Embryonic facial prominence (tissue), 1 donor: Measurements from ENCODE around the gene SHLD1.
"Not testable (repeated sequence)": the region's sequence is repeated elsewhere in the genome, so short reads cannot be mapped to it uniquely, and the experiment has no call there.

Experiments
- DNase-seq: peaks from one replicate; pipeline ENCODE4 v3.0.0-alpha.2; 2016; ENCODE audit errors: extremely low spot score

Gene SHLD1

DNA sequence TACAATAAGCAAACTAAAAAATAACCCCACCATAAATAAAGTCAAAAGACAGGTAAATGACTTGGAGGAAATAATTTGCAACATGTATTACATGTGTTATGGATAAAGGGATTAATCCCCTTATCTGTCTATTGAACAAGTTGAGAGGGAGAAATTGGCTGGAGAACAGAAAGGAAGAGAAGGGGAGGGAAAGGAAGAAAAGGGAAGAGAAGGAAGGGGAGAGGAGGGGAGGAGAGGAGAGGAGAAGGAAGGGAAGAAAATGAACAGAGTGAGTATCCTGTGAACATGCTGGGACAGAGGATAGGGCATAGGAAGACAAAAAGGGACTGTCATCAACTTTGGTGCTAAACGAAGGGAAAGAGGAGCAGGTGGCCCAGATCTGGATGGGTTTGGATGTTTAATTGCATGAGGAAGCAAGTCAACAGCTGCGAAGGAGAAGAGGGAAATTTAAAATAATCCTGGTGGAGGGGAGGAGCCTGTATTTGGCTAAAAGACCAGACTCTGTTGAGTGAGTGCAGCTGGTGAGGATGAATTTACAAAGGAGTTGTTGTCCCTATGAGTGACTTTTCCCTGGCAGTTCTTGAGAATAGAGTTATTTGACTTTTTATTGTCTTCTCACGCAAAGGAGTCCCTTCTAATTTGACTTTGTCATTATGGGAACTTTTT, 14.2 kb upstream of the SHLD1 start:
- DNase-seq, result no peak

DNA sequence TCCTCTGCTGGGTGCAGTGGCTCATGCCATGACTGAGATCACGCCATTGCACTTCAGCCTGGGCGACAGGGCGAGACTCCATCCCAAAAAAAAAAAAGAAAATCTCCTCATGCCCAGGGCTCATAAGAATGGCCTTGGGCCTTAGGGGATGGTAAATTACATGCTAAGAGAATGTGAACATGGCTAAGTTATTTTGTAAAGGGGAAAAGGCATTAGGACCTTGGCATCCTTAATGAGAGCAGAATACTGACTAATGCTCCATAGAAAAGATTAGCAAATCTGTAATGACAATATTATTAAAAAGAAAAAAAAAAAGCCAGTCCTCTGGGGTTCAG, 12.6 kb upstream of the SHLD1 start:
- no peak for DNase-seq

DNA sequence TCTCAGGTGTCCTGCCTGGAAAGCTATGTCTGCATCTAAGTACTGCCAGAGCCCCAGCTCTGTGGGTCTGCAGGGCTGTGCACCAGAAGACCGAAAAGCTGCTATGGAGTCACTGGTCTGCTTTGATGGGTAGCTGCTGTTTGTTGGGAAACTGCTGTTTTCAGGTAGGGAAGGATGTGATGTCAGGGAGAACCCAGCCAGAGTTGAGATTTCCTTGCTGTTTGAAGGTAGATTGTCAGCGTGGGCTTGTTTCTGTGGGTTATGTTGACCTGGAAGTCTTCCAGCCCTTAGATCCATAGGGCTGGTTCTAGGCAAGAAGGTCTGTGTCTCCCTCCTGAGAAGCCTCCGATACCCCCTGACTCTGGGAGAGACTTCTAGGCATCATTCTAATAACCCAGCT, 12.2 kb upstream of the SHLD1 start:
- DNase-seq, result no peak

GRCh38 chr20:5740643-5741042, 9.6 kb upstream of the SHLD1 start:
- not testable (repeated sequence) for DNase-seq

DNA sequence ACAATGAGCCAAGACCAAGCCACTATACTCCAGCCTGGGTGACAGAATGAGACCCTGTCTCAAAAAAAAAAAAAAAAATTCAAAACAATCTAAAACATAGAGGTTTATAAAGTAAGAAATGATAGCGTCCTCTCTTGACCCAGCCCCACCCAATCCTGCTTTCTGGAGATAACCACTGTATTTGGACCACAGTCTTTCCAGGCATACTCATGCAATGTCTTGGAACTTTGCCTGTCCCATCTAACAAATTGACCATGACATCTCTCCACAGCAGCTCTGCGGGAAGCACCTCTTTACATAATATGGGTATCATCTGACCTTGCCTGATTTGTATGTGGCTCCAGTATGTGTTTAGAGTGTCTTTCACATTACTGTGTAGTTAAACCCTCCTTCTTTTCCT, 9.1 kb upstream of the SHLD1 start:
- DNase-seq, result no peak

- no peak for DNase-seq
Observed at GRCh38 chr20:5742041-5742440, 8.2 kb upstream of the SHLD1 start.

DNA sequence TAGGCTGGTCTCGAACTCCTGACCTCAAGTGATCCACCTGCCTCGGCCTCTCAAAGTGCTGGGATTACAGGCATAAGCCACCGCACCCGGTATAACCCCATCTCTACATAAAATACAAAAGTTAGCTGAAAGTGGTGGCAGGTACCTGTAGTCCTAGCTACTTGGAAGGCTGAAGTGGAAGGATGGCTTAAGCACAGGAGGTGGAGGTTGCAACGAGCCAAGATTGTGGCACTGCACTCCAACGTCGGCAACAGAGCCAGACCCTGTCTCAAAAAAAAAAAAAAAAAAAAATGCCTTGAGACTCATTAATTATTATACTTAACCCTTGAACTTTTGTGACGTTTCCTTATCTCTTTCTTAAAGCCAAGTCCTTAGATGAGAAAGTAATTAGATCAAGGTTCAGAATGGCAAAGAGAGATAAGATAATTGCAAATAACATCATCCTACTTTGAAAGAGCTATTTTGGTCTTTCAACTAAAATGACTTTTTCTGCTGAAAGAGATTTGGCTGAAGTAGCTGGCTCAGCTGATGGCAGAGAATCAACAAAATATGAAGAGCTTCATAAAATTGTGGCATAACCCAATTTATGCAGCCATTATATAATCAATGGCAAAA, 4.7 kb upstream of the SHLD1 start:
- no peak for DNase-seq

- DNase-seq, result no peak
Observed at GRCh38 chr20:5746064-5746463, 4.1 kb upstream of the SHLD1 start.

- no peak for DNase-seq
Observed at GRCh38 chr20:5748246-5748645, 2.0 kb upstream of the SHLD1 start.

DNA sequence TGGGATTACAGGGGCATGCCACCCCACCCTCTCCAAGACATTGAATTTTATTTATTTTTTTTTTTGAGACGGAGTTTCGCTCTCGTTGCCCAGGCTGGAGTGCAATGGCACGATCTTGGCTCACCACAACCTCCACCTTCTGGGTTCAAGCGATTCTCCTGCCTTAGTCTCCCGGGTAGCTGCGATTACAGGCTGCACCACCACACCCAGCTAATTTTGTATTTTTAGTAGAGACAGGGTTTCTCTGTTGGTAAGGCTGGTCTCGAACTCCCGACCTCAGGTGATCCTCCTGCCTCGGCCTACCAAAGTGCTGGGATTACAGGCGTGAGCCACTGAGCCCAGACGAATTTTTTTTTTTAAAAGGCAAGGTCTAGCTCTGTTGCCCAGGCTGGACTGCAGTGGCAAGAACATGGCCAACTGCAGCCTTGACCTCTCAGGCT, 669 bp upstream of the SHLD1 start:
- not testable (repeated sequence) for DNase-seq

- no peak for DNase-seq
Observed at GRCh38 chr20:5751856-5752255, 1.7 kb downstream of the SHLD1 start.

DNA sequence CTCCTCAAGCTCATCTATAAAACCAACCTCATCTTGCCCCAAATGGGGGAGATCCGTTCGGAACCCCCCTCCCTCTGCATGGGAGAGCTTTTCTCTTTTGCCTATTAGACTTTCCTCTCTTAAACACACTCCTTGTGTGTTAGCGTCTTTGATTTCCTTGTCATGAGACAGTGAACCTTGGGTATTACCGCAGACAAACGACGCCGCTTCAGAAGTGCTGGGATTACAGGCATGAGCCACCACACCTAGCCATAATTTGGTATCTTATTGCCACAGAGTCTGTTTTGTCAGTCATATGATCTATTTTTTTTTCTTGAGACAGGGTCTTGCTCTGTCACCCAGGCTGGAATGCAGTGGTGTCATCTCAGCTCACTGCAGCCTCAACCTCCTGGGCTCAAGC, 3.6 kb downstream of the SHLD1 start:
- DNase-seq, result no peak

DNA sequence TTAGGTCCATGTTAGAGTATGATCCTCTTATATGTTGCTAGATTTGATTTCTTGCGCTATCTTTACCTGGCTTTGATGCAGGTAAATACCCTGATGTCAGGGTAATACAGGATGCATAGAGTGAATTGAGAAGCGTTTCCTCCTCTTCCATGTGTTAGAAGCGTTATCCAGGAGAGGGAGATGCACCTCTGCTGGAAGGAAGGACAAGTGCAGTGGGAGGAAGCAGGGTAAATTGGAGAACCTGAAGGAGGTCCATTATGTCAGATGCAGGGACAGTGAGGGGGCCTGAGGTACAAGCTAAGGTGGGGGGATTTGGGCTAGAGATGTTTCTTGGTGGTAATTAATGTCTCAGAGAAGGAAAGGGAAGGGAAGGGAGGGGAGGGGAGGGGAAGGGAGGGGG, 7.7 kb downstream of the SHLD1 start:
- no peak for DNase-seq

- DNase-seq, result no peak
Observed at GRCh38 chr20:5766085-5766764, 16.0 kb downstream of the SHLD1 start.

DNA sequence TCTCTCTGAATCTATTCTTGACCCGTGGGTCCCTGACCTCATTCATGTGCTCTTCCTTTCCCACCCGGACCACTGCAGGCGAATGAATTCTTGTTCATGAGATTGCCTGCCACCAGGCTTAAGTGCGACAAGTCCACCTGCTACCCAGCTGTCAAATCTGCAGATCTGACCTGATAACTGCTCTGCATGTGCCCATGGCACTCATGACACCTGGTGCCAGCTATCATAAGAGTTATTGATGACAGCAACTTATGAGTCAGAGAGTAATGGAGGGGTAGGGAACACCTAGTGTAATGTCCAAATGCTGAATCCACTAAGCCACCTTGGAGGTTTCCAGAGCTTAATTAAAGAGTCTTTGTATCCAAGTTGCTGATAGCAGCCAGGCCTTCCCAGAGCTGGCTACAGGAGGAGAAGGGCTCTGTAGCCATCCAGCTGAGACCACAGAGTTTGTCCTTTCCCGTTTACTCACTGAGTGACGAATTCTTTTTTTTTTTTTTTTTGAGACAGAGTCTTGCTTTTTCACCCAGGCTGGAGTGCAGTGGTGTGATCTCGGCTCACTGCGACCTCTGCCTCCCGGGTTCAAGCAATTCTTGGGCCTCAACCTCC, 17.4 kb downstream of the SHLD1 start:
- DNase-seq, result no peak

DNA sequence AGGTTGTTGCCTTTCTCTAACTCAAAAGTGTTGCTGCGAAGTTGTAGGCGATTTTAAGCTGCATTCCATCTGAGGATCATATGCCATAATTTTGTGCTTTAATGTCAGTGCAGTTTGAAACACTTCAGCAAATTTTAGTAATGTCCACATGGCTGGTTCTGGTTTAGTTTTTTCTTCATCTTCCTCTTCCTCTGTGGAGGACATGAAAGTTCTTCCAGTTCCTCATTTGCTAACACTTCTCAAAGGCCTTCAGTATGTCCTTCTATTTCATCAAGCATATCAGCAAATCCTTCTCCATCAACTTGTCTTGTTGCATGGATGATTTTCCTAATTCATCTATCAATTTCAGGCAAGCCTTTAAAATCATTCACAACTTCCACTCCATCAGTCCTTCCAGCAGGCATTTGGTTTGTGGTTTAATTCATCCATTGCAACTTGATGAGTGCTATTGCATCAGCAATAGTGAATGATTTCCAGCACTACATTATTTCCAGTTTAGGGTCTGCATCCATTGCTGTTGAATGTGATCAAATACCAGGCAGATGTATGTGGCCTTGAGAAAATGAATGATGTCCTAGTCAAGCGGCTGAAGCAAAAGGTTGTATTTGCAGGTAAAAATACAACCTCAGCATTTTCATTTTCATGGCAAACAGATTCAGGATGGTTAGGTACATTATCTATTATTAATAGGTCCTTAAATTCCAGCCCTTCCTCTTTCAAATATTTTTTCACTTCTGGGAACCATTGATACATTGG, 20.2 kb downstream of the SHLD1 start:
- DNase-seq, result no peak

- DNase-seq, result no peak
Observed at GRCh38 chr20:5770987-5771318, 20.8 kb downstream of the SHLD1 start.

DNA sequence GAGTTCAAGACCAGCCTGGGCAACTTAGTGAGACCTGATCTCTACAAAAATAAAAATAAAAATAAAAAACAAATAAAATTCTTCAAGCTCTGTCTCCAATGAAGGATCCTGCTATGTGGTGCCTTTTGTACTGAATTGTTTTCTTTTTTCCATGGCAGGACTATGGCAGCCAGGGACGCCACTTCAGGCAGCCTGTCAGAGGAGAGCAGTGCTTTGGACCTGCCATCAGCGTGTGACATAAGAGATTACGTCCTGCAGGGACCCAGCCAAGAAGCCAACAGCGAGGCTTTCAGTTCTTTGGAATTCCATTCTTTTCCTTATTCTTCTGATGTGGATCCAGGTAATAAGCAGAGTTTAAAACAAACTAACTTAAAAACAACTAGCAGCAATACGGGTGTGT, 22.5 kb downstream of the SHLD1 start:
- no peak for DNase-seq

DNA sequence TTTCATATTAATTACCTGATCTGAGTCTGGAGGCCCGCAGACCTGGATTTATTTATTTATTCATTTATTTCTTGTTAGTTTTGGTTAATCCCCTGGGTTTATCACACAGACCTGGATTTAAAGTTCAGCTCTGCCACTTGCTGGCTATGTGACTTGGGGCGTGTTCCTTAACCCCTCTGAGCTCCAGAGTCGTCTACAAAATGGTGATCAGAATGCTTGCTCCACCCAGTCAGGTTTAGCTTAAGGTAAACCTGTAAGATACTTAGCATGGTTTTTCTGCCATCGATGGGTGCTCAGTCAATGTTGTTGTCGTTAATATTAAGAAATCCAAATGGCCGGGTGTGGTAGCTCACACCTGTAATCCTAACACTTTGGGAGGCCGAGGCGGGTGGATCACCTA, 23.4 kb downstream of the SHLD1 start:
- no peak for DNase-seq

DNA sequence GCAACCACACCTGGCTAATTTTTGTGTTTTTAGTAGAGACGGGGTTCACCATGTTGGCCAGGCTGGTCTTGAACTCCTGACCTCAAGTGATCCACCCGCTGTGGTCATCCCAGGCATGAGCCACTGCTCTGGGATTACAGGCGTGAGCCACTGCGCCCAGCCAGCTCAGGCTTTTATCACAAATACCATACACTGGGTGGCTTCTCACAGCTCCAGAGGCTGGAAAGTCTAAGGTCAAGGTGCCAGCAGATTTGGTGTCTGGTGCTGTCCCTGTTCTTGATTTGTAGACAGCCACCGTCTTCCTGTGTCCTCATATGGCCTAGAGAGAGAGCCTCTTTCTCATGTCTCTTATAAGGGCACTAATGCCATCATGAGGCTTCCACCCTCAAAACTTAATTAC, 25.9 kb downstream of the SHLD1 start:
- DNase-seq, result no peak

DNA sequence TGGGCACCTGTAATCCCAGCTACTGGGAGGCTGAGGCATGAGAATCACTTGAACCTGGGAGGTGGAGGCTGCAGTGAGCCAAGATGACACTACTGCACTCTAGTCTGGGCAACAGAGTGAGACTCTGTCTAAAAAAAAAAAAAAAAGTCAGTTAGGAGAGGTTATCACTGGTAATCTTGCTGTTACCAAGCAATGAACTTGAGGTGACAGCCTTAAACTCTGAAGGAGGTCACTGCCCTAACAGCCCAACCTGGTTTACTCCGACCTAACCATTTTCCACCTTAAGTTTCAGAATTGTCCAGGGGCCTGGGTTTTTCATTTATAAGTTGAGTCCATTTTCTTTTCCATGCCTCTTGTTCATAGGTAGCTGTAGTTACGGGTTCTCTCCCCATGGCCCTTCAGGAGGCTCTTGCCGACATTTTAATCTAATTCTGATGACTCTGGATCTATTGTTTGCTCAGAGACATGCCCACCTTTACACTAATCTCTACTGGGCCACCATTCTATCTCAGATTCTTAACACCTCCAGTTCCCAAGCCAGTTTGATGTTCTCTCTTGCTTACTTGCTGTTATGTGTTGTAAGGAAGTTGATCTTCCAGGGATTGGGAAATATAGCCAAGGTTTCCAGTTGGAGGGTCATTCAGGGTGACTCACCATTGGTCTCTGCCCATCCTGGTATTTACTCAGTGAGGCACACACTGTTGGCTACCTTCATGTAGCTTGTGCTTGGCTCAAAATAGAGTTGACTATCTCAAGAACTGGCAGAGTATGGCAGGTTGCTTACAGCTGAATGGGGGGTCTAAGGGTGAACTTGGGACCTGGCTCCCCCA, 29.1 kb downstream of the SHLD1 start:
- DNase-seq, result no peak

GRCh38 chr20:5780846-5781217, 30.6 kb downstream of the SHLD1 start:
- DNase-seq, result no peak
